AG09309 (cell line): Measurements from ENCODE around the gene USP3.

Experiments used
- DNase-seq: peaks from one replicate; pipeline ENCODE4 v3.0.0-alpha.2; 2010; ENCODE audit warnings: low read depth
- H3K4me3 ChIP-seq: 2 replicates; pipeline ENCODE4 v1.5.1; 2011; ENCODE audit warnings: mild to moderate bottlenecking, low read depth, low read length, moderate library complexity; ENCODE audit not compliant: control insufficient read depth
- TF ChIP-seq, protein P1 (sequence below): IDR thresholded peaks from 2 replicates; pipeline ENCODE4 v1.5.1; 2011; ENCODE audit warnings: mild to moderate bottlenecking, low read depth, low read length, inconsistent platforms; ENCODE audit not compliant: insufficient read depth, control insufficient read depth; ENCODE audit errors: missing control alignments

The USP3 gene

DNA sequence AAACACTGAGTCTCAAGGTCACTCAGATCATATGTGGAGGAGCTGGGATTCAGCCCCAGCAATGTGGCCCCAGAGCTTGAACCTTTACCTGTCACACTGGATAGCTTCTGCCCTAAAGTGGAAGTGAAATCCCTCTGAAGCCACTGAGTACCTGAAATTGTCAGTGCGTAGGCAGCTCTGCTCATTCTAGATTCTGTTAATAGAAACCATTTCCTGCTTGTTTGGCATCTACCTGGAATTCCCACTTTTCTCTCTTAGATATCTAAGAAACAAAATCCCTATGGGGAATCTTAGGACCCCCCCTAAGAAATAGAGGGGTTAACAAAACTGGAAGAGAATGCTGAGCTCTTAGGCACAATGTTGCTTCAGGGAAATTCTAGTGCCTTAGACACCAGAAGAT lies 122.6 kb downstream of the USP3 start:
- DNase-seq, result no peak
- no peak overlapping the region for H3K4me3 ChIP-seq
- TF ChIP-seq, protein P1, sequence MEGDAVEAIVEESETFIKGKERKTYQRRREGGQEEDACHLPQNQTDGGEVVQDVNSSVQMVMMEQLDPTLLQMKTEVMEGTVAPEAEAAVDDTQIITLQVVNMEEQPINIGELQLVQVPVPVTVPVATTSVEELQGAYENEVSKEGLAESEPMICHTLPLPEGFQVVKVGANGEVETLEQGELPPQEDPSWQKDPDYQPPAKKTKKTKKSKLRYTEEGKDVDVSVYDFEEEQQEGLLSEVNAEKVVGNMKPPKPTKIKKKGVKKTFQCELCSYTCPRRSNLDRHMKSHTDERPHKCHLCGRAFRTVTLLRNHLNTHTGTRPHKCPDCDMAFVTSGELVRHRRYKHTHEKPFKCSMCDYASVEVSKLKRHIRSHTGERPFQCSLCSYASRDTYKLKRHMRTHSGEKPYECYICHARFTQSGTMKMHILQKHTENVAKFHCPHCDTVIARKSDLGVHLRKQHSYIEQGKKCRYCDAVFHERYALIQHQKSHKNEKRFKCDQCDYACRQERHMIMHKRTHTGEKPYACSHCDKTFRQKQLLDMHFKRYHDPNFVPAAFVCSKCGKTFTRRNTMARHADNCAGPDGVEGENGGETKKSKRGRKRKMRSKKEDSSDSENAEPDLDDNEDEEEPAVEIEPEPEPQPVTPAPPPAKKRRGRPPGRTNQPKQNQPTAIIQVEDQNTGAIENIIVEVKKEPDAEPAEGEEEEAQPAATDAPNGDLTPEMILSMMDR, result no peak

DNA sequence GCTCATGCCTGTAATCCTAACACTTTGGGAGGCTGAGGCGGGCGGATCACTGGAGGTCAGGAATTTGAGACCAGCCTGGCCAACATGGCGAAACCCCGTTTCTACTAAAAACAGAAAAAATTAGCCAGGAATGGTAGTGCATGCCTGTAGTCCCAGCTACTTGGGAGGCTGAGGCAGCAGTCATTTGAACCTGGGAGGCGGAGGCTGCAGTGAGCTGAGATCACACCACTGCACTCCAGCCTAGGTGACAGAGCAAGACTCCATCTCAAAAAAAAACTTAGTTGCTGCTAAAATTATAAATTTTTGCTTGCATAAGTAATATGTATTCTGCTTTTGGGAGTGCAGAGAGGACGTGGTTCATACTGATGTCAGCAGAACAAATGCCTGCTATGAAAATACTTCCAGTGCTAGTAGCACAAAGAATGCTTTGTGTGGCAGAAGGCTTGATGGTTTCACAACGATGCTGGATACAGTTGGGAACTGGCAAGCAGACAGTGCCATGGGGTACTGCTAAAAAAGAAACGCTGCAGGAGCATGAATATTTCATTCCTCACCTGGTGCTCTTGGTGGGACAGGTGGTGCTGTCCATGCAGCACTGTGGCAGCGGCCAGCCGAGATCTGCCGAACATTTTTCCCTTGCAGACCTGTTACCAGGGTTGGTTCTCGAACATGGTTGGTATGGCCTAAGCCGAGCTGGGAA lies 123.9 kb downstream of the USP3 start:
- DNase-seq, result no peak
- H3K4me3 ChIP-seq, result no peak overlapping the region
- TF ChIP-seq, protein P1, result no peak

DNA sequence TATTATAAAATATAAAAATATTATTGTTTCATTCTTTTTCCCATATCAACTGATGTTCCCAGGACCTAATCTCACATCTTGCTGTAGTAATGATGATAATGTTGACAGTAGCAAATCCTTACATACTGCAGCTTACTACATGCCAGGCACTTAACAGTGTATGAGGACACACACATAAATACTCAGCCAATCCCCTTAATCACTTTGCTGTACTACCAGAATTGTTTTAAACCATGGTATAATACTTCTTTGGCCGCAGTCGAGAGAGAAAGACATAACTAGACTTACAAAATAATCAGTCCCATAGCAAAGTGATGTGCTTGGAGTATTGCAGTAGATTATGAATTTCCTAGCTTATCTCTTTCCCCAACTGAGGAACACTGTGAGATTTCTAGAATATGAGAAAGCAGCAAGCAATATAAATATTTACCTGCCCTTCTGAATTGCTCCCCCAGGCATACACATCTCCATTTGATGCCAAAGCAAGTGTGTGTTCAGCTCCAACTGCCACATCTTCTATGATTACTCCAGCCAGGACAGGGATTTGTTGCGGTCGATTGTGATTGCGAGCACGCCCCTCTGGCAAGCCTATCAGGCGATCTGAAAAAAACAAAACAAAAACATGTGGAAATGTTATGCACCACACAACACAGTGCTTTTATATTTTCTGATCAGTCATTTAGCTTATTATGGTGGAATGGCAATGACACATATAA lies 125.8 kb downstream of the USP3 start:
- TF ChIP-seq, protein P1, result no peak
- DNase-seq, result no peak
- H3K4me3 ChIP-seq, result no peak overlapping the region

DNA sequence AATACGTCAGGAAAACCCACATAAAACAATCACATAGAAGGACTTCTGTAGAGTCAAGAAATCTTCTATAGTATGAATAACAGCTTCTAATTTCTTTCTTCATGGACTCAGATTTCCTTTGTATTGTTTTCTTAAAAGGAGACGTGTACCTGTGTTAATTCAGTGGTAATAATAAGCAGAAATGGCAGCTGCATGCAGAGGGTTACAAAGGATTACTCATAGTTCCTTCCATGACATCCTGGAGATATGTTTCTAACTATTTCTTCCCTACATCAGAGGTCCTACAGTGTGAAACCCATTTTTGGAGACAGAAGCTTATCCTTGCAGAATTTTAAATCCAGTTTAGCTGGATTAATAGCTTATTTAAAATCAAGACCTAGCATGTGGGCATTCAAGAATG lies 128.9 kb downstream of the USP3 start:
- TF ChIP-seq, protein P1, result no peak
- DNase-seq, result no peak
- H3K4me3 ChIP-seq, result no peak overlapping the region

DNA sequence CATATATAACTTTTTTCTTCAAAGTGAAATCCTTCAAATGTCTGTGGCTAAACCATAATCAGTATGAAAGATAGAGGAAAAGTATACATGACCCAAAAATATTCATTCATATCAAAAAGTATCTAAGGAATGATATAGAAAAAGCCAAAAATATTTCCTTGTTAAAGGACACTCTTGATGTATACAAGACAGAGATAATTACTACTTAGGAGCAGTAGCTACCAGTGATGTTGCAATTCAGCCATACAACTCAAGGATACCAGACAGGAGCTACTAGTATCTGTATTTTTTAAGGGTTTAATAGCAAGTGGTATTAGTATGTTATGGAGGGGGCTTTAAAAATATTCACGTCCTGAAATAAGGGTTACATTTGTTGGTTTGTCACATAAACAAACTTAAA lies 129.8 kb downstream of the USP3 start:
- TF ChIP-seq, protein P1, result no peak
- H3K4me3 ChIP-seq, result no peak overlapping the region
- no peak for DNase-seq

DNA sequence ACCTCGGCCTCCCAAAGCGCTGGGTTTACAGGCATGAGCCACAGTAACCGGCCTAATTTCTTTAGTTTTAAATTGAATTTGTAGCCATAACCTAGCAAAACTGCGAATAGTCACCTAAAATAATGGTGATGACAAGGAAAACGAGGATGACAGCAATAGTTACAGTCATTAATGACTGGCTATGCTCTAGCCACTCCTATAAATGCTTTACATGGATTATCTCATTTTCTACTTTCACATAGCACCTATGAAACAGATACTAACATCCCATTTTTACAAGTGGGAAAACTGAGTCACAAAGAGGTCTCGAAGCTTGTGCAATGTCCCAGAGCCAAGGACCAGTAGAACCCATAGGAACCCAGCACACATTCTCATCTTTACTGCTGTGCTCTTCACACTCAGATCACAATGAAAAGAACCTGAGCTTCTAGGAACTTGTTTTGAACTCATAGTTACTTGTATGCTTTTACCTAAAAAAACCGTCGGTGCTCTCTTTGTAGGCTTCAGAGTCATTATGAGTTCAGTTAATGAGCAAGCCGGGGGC lies 132.2 kb downstream of the USP3 start:
- no peak overlapping the region for H3K4me3 ChIP-seq
- DNase-seq, result no peak
- TF ChIP-seq, protein P1, result no peak
